GM18858 (cell line): ENCODE results near the gene ZXDA.
"Not testable (repeated sequence)": the region's sequence is repeated elsewhere in the genome, so short reads cannot be mapped to it uniquely, and the experiment has no call there.

ENCODE experiments used
- ATAC-seq: cut with Tn5 transposase; IDR thresholded peaks from one replicate; pipeline ENCODE4 v1.9.1; 2021; ENCODE audit not compliant: unreplicated experiment

ZXDA gene, protein sequence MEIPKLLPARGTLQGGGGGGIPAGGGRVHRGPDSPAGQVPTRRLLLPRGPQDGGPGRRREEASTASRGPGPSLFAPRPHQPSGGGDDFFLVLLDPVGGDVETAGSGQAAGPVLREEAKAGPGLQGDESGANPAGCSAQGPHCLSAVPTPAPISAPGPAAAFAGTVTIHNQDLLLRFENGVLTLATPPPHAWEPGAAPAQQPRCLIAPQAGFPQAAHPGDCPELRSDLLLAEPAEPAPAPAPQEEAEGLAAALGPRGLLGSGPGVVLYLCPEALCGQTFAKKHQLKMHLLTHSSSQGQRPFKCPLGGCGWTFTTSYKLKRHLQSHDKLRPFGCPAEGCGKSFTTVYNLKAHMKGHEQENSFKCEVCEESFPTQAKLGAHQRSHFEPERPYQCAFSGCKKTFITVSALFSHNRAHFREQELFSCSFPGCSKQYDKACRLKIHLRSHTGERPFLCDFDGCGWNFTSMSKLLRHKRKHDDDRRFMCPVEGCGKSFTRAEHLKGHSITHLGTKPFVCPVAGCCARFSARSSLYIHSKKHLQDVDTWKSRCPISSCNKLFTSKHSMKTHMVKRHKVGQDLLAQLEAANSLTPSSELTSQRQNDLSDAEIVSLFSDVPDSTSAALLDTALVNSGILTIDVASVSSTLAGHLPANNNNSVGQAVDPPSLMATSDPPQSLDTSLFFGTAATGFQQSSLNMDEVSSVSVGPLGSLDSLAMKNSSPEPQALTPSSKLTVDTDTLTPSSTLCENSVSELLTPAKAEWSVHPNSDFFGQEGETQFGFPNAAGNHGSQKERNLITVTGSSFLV

DNA sequence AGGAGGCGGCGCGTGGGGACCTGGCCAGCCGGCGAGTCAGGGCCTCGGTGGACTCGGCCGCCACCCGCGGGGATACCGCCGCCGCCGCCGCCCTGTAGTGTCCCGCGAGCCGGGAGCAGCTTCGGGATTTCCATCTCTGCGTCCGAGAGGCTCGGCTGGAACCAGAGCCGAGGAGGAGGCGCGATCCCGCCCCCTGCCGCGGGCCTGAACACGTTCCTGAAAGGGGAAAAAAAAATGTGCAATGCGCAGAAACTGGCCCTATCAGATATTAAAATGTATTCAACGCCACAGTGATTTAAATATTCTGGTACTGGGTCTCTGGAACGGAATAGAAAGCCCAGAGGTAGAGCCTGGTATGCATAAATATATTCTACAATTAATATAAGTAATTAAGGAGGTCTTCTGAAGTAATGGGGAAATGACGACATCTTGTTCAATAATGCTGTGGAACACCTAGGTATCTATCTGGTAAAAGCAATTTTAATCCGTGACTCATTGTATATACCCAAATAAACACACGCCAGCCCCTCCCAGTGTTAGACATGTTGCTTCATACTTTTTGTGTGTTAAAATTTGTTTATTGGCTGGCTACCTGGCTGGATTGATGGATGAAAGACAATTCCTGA lies at the start of gene ZXDA:
Gene ZXDA, minus strand, starts transcription at position 172 of the 626 bp plus-strand sequence. Its CDS starts 38 bp downstream, at position 134.
- peak; percentile 66 for ATAC-seq

DNA sequence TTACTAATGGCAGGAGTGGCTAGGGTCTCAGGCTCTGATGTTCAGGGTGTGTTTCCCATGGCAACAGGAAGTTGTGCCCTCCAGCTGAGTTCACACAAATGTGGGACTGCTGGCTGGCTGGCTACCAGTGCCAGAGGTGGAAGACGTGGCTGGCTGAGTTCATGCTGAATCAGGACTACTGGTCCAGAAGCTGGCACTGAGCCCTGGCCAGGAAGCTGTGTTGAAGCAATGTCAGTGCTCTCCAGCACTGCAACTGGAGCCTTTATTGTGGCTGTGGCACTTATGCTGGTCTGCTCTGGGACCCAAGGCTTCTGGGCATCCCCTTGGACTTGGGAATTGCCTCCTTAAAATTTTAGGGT lies 42.0 kb upstream of the ZXDA start:
- no peak for ATAC-seq

DNA sequence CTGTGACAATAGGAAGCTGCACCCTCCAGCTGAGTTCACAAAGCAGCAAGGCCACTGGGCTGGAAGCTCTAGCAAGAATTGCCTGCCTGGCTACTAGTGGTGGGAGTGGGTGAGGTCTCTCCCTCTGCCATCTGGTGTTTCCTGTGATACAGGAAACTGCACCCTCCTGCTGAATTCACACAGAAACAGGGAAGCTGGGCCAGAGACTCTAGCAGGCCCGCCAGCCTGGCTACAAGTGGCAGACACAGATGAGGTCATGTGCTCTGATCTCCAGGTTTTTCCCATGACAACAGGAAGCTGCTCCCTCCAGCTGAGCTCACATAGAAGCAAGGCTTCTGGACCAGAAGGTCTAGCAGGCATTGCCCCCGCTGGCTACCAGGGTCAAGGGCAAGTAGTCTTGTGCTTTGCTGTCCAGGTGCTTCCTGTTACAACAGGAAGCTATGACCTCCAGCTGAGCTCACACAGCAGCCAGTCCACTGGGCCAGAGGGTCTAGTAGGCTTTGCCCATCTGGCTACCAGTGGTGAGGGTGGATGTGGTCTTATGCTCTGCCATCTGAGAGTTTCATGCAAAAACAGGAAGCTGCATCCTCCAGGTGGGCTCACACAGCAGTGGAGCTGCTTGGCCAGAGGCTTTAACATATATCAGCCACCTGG lies 41.5 kb upstream of the ZXDA start:
- ATAC-seq, result no peak

DNA sequence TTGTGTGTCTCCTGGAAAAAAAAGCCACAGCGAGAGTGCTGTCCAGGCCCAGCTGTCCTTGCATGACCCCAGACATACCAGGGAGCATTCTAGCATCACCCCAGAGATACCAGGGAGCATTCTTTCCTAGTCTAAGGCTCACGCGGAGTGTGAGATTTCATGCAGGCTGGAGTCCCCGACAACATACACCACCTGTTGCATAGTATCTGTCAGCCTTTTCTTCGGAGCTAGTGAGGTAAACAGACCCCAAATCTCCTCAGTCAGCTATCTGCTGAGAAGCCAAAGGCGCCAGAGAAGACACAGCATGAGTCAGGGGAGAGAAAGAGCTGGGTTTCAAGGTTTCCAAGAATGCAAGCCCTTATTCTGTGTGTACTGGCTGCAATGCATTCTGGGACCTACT lies 23.1 kb upstream of the ZXDA start:
- no peak for ATAC-seq

DNA sequence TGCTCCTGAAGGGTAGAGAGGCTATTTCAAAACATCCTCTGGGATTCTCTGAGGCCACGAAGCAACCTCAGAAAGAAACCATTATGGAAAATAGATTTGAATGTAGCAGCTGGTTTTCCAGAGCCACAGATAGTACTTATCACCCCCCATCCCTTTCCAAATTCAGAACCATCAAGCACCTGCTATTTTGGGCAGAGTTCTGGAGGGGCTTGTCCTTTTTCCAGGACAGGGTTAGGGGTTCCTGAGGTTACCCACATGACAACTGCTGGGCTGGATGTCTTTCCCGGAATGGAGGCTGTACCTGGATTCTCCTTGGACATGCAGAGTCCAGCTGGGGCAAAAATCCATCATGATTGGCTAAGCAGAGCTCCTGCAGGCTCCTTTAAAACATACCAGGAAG lies 22.0 kb upstream of the ZXDA start:
- no peak for ATAC-seq

DNA sequence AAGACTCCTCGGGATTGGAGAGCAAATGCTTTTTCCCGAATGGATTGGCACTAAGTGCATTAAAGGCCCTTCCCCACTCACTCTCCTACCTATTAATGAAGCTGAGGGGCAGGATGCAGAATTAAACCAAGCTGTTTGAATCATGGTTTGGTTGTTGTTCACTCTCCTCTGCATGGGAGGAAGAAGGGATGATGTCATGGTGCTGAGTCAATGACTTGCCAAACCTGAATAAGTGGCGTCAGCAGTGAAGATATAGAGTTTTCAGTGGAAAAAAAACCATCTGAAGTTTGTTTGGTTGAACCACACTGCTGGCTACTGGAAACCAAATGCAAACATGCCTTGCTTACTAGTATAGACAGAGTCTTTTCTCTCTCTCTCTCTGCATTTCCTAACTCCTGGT lies 19.8 kb upstream of the ZXDA start:
- ATAC-seq, result no peak

DNA sequence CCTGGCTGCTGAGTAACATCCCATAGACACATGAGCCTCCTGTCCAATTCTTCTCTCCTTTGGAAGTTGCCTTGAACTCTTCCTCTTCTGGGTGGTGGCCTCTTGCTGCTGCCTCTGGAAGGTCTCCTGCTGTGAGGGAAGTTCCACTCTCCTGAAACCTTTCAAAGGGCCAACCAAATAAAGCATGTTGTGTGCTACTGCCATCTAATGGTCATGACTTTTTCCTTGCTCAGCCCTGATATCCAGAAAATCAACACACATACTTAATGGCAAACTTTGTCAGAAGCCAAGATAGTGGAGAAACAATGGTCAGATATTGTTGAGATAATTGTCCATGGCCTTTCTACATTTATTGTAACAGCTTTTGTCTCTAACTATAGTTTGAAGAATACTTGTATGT lies 19.1 kb upstream of the ZXDA start:
- ATAC-seq, result no peak

DNA sequence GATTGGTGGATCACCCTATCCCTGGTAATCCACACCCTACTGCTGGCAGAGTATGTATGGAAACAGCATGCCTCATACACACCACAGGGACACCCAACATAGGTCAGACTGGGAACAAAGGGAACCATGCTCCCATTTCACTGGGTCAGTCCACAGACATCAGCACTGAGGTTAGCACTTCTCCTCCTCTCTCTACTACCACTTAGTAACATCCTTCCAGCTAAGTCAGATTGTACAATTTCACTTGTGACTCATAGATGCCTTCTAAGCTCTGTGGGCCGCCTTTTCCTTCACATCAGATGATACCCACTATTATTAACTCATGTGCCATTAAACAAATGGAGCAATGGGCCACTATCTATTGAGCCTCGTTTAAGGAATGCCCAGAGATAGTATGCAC lies 15.5 kb upstream of the ZXDA start:
- ATAC-seq, result no peak

DNA sequence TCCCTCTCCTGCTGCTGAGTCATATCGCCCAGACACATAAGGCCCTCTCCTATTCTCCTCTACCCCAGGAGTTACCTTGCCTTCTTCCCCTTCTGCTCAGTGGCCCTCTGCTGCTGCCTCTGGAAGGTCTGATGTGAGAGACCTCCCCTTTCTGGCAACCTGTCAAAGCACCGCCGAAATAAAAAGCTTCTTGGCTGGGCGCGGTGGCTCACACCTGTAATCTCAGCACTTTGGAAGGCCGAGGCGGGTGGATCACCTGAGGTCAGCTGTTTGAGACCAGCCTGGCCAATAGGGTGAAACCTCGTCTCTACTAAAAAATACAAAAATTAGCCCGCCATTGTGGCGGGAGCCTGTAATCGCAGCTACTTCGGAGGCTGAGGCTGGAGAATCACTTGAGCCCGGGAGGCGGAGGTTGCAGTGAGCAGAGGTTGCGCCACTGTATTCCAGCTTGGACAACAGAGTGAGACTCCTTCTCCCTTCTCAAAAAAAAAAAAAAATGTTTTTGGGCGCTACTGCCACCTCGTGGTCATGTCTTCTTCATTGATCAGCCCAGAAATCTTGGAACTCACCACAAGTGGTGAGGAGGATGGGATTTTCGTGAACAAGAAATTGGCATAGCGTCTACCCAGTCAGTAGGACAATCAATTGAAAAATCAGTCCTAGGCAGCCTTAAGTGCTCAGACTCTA lies 8.6 kb upstream of the ZXDA start:
- ATAC-seq, result no peak

DNA sequence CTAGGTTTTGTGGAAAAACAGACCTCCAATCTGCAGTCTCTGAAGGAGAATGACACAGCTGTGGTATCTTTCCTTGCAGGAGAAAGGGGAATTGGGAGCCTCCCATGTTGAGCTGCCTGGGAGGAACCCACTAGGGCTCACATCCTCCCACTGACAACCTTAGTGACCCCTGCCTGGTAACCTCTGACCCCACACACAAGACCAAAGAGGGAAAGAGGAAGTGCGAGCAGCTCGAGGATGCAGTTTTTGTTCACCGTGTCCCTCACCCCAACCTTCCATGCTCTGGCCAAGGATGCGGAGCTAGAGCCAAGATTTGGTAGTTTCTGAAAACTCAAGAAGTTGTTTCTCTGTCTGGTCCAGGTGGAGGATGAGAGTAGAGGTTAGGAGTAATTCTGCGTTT lies 5.4 kb upstream of the ZXDA start:
- no peak for ATAC-seq

DNA sequence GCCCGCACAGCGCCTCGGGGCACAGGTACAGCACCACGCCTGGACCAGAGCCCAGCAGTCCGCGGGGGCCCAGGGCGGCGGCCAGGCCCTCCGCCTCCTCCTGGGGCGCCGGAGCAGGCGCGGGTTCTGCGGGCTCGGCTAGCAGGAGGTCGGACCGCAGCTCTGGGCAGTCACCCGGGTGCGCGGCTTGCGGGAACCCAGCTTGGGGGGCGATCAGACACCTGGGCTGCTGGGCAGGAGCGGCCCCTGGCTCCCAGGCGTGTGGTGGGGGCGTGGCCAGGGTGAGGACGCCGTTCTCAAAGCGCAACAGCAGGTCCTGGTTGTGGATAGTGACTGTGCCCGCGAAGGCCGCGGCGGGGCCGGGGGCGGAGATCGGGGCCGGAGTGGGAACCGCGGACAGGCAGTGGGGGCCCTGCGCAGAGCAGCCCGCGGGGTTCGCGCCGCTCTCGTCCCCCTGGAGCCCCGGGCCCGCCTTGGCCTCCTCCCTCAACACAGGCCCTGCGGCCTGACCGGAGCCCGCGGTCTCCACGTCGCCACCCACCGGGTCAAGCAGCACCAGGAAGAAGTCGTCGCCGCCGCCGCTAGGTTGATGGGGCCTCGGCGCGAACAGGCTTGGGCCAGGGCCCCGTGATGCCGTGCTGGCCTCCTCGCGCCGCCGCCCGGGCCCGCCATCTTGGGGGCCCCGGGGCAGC lies 517 bp downstream of the ZXDA start:
- ATAC-seq, result peak; percentile 62

DNA sequence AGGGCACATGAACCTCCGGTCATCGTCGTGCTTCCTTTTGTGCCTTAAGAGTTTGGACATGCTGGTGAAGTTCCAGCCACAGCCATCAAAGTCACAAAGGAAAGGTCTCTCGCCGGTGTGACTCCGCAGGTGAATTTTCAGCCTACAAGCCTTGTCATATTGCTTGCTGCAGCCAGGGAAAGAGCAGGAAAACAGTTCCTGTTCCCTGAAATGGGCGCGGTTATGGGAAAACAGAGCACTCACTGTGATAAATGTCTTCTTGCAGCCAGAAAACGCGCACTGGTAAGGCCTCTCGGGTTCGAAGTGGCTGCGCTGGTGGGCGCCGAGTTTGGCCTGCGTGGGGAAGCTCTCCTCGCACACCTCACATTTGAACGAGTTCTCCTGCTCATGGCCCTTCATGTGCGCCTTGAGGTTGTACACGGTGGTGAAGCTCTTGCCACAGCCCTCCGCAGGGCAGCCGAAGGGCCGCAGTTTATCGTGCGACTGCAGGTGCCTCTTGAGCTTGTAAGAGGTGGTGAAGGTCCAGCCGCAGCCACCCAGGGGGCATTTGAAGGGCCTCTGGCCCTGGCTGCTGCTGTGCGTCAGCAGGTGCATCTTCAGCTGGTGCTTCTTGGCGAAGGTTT lies 1.2 kb downstream of the ZXDA start:
- ATAC-seq, result not testable (repeated sequence)

DNA sequence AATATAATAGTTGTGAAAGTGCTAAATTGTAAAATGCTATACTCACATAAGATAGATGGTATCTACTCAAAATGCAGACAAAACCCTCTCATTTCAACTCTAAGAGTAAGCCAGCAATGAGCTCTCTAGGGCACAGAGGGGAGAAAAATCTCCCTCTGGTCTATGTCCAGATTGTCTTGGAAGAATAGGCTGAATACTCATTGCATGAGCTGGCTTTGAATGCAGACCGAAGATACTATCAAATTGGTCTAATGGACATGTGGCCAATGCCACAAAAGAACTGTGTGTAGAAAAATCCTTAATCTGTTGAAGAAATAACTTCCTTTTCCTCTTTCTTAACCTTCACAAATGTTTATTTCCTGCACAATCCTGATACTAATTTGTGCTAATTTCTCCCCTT lies 3.5 kb downstream of the ZXDA start:
- no peak for ATAC-seq

DNA sequence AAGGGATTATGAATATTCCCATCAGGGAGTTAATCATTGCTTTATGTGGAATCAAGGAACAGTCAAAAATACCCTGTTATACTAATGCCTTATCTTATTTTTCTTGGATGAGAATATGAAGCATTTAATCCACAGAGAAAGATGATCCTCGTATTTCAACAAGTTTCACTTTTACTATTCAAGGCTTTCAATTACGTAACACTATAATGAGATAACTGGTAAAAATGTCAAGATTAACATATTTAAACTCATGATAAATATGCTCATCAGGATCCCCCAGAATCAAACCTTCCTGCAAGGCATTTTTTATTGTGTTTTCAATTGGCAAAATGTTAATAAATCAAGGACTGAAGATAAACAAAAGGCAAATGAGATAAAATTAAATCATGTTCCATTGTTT lies 5.1 kb downstream of the ZXDA start:
- no peak for ATAC-seq

DNA sequence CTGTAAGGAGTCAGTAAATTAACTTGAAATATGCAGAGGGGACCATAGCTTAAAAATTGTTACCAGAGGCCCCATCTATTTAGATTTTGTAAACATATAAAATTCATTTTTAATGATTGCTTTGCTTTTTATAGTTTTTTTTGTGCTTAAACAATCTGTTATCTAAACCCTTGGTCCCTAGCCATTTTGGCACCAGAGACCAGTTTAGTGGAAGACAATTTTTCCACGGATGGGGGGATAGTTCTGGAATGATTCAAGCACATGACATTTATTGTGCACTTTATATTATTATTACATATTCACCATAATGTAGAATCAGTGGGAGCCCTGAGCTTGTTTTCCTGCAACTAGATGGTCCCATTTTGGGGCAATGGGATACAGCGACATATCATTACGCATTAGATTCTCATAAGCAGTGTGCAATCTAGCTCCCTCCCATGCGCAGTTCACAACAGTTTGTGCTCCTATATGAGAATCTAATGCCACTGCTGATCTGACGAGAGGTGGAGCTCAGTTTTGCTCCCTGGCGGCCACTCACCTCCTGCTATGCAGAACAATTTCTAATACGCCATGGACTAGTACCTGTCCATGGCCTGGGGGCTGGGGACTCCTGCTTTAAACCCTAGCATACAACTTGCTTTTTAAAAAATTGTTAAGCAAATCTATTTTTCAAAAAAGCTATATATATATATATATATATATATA lies 5.9 kb downstream of the ZXDA start:
- no peak for ATAC-seq

DNA sequence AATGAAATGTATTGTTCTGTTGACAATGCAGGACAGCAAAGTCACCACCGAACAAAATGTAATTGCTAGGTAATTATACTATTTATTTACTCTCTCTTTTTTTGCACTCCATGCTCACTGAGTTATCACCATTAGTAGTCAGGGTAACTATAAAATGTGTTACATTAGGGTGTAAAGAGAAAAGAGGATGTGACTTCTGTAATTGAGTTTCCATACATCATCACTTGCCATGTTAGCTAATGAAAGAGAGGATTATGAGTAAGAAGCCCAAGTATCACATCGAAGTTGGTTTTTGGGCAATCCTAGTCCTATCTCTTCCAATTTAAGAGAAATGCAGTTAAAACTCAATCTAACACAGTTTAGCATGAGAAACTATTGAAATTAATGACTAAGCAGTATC lies 7.6 kb downstream of the ZXDA start:
- no peak for ATAC-seq

DNA sequence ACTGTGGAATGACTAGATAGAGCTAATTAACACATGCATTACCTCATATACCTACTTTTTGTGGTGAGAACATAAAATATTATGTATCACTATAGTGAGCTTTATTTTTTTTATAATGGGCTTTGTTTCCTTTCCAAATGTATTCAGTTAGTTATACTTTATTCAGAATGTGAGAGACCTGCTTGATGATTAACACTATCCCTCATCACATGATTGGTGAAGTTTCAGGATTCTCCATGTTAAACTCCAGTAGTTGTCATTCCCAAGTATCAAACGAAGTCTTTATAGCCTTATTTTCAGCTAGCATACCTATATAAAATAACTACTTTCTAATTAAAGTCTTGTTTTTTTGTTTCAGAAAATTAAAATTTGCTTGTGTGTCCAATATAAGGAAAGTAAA lies 8.8 kb downstream of the ZXDA start:
- no peak for ATAC-seq

DNA sequence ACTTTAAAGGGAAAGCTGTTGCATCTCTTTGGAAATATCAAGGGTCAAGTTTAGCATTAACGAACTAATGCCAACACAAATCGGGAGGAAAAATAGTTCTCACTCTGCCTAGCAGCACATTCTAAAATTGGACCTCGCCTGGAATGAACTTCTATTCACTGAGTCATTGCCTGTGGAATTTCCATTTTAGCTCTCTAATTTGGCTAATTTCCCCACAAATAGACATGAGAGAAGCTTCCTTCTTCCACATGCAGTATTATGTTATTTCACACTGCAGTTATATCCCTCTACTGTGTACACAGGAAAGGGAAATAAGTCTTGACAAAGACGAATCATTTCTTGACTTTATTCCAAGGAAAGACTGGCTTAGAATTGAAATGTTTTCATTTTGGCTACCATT lies 9.3 kb downstream of the ZXDA start:
- ATAC-seq, result no peak

DNA sequence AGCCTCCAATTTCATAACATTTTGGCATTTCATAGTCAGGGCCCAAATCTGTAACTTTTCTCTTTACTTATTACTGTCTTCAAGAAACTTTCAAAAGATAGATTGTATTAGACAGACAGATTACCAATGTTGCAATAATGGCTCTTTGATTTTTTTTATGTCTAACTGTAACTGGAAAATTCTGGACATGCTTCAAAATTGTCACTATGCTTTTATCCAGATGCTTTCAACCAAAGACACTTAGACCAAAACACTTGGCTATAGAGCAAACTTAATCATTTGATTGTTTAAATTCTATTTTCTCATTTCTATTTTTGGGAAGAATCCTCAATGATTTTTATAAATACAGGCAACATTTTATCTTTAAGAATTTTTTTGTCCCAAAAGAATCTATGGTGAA lies 10.4 kb downstream of the ZXDA start:
- ATAC-seq, result no peak
